Myocyte (in vitro differentiated cells): ENCODE results near the gene IGFLR1. TPM values are rescaled to one million over a fixed set of nuclear protein-coding genes. Genes with fewer than 3 reads are reported as not detected.

Source experiments
- DNase-seq: peaks from one replicate; pipeline ENCODE4 v3.0.0-alpha.2; 2012; ENCODE audit warnings: low read depth
- polyA plus RNA-seq: library from polyadenylated mRNA; unstranded; fragments of >200 nt; gene quantifications from one replicate; pipeline ENCODE4 v1.2.1, GENCODE V29; 2012; ENCODE audit warnings: missing spikeins
- total RNA-seq: library from RNA; depleted of rRNA; stranded (reverse); fragments of >200 nt; gene quantifications from 2 replicates; pipeline ENCODE4 v1.2.3, GENCODE V29; 2014

Gene IGFLR1
- 1.8 and 4.8 TPM in 2 replicates for total RNA-seq
- 1.0 TPM for polyA plus RNA-seq

GRCh38 chr19:35742121-35742724, at the start of gene IGFLR1:
IGFLR1 (minus strand) TSS chr19:35742452; CDS start chr19:35741180, 1,272 bp downstream.
- DNase-seq: no peak

- no peak for DNase-seq
These were observed 49.6 kb upstream of the IGFLR1 start for GRCh38 chr19:35791814-35792279.

GRCh38 chr19:35790981-35791813, 48.9 kb upstream of the IGFLR1 start:
- DNase-seq: no peak

- no peak for DNase-seq
These were observed 48.0 kb upstream of the IGFLR1 start for GRCh38 chr19:35789978-35790944.

GRCh38 chr19:35789195-35789977, 47.1 kb upstream of the IGFLR1 start:
- no peak for DNase-seq

- DNase-seq: no peak
These were observed 46.1 kb upstream of the IGFLR1 start for GRCh38 chr19:35788205-35788960.

- DNase-seq: no peak
These were observed 45.1 kb upstream of the IGFLR1 start for GRCh38 chr19:35787227-35787799.

- DNase-seq: no peak
These were observed 44.3 kb upstream of the IGFLR1 start for GRCh38 chr19:35786299-35787160.

- DNase-seq: no peak
These were observed 43.0 kb upstream of the IGFLR1 start for GRCh38 chr19:35785339-35785627.

GRCh38 chr19:35784503-35785338, 42.5 kb upstream of the IGFLR1 start:
- no peak for DNase-seq

- DNase-seq: no peak
These were observed 41.5 kb upstream of the IGFLR1 start for GRCh38 chr19:35783469-35784434.

GRCh38 chr19:35782589-35782988, 40.3 kb upstream of the IGFLR1 start:
- no peak for DNase-seq

GRCh38 chr19:35781650-35782049, 39.4 kb upstream of the IGFLR1 start:
- no peak for DNase-seq

- no peak for DNase-seq
These were observed 38.5 kb upstream of the IGFLR1 start for GRCh38 chr19:35780717-35781116.

GRCh38 chr19:35780058-35780457, 37.8 kb upstream of the IGFLR1 start:
- no peak for DNase-seq

GRCh38 chr19:35779033-35779432, 36.8 kb upstream of the IGFLR1 start:
- DNase-seq: no peak

- no peak for DNase-seq
These were observed 35.7 kb upstream of the IGFLR1 start for GRCh38 chr19:35777961-35778360.
